Left ventricle myocardium inferior (tissue), 1 donor: Measurements from ENCODE around the gene TSSC4. TPM values are rescaled to one million over a fixed set of nuclear protein-coding genes. Genes with fewer than 3 reads are reported as not detected.

ENCODE experiments used
- DNase-seq: peaks from one replicate; pipeline ENCODE4 v3.0.0-alpha.2; 2020
- H3K27ac ChIP-seq: fragments of 200-600 bp; replicated peaks from 2 replicates; pipeline ENCODE4 v1.8.0; 2021
- H3K27me3 ChIP-seq: fragments of 200-600 bp; 2 replicates; pipeline ENCODE4 v1.8.0; 2021; ENCODE audit warnings: low read depth
- H3K36me3 ChIP-seq: fragments of 200-600 bp; 2 replicates; pipeline ENCODE4 v1.8.0; 2021
- H3K4me1 ChIP-seq: fragments of 200-600 bp; 2 replicates; pipeline ENCODE4 v1.8.0; 2021
- H3K4me3 ChIP-seq: fragments of 200-600 bp; 2 replicates; pipeline ENCODE4 v1.8.0; 2021; ENCODE audit warnings: mild to moderate bottlenecking, moderate library complexity
- H3K9me3 ChIP-seq: fragments of 200-600 bp; replicated peaks from 2 replicates; pipeline ENCODE4 v1.8.0; 2021
- CTCF ChIP-seq: fragments of 200-600 bp; IDR thresholded peaks from 2 replicates; pipeline ENCODE4 v1.8.0; 2021; ENCODE audit warnings: antibody characterized with exemption, mild to moderate bottlenecking, borderline replicate concordance
- intact Hi-C: fragments of 100-400 bp; cut with micrococcal nuclease; formaldehyde crosslinking; loops from one replicate; pipeline ENCODE4 v1.11.0; 2022
- total RNA-seq: library from RNA; stranded (reverse); fragmentation: NEBNext Ultra II Directional; extraction: Animal tissue kit (Norgen Biotek cat#: 25700); gene quantifications from one replicate; pipeline ENCODE4 v1.2.1, GENCODE V29; 2021
- donor health status: DM: no; HTN: yes; CAD: no; lungs with severe emphysema.

TSSC4 gene
- total RNA-seq, 1 donor from 2014 or later: 31.7 TPM

DNA sequence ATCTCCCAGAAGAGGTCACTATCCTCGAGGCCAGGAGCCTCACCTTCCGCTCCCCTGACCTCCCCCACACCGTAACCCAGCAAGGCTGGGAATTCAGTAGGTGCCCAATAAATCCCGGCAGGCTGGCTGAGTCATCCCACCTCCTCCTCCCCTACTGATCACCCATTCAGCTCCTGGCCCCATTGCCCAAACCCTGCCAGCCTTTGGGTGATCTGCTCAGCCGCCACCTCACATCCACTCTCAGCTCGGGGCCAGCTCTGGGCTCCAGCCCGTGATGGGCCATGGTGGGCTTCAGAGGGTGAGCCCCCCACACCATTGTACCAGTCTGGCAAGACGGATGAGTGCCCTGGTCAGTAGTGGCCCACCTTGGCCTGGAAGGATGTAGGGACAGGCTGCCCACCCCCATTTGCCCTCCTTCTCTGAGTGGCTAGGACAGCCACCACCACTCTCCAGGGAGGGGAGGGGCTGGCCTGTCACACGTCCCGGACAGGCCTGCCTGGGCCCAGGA, 35.5 kb downstream of the TSSC4 start:
- no peak for DNase-seq
- no peak for TF ChIP-seq CTCF
- Histone ChIP-seq H3K27me3 (peaks cover 18% of the 10 kb centered on the region), H3K36me3 (no peaks in the 10 kb centered on the region), H3K9me3 (peaks cover 16% of the 10 kb centered on the region), H3K27ac (no peak overlapping the region), H3K4me3 (no peak overlapping the region), H3K4me1 (no peaks in the 10 kb centered on the region)
- intact Hi-C loops: no loop called here

DNA sequence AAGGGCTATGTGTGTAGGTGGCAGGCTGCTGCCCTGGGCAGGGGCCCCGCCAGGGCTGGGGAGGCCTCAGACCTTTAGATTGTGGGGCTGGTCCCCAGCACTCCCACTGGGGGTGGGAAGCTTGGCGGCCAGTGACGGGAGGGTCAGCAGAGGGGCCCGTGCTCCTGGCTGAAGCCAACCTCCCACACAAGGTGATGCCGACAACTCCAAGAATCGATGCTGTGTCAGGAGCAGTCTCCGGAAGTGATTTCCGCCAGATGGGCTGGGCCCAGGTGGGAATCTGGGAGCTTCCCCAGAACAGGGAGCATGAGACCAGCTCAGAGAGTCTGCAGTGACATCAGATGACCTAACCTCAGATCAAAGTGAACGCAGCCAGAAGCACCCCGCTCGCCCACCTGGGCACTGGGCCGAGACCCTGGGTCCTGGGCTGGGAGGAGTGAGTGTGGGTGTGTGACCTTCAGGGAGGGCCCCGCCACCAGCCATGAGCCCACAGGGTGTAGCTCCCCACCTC, 36.0 kb downstream of the TSSC4 start:
- Histone ChIP-seq H3K27me3 (peaks cover 18% of the 10 kb centered on the region), H3K9me3 (peaks cover 16% of the 10 kb centered on the region), H3K4me3 (no peak overlapping the region), H3K27ac (no peak overlapping the region), H3K36me3 (no peaks in the 10 kb centered on the region), H3K4me1 (no peaks in the 10 kb centered on the region)
- intact Hi-C loops: no loop called here
- peak; percentile 9 for DNase-seq
- TF ChIP-seq CTCF: no peak

GRCh38 chr11:2437516-2437915, 37.0 kb downstream of the TSSC4 start:
- intact Hi-C loops: no loop called here
- DNase-seq: peak; percentile 4
- no peak for TF ChIP-seq CTCF
- Histone ChIP-seq H3K27ac (no peak overlapping the region), H3K4me1 (no peaks in the 10 kb centered on the region), H3K4me3 (no peak overlapping the region), H3K9me3 (peaks cover 16% of the 10 kb centered on the region), H3K36me3 (no peaks in the 10 kb centered on the region), H3K27me3 (peaks cover 18% of the 10 kb centered on the region)

- Histone ChIP-seq H3K9me3 (peaks cover 16% of the 10 kb centered on the region), H3K27me3 (peaks cover 32% of the 10 kb centered on the region), H3K27ac (no peak overlapping the region), H3K4me1 (peaks cover 6% of the 10 kb centered on the region), H3K36me3 (no peaks in the 10 kb centered on the region), H3K4me3 (no peak overlapping the region)
- intact Hi-C loops: no loop called here
- TF ChIP-seq CTCF: no peak
- DNase-seq: no peak
Observed at GRCh38 chr11:2439820-2440219, 39.3 kb downstream of the TSSC4 start.

DNA sequence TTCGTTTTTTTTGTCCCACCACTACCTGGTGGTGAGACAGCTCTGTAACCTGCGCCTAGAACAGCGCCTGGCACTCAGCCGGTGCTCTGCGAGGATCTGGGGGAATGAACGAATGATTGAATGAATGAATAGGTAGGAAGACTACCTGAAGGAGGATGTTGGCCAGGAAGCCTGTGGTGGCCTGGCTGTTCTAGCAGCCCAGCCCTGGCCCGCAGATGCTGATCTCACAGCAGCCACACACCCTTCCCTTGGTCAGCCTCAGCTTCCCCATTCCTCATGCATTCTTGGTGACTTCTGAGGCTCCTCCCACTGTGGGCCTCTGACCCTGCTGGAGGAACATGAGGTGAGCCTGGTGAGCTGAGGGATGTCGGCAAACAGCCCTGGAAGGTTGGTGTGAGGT, 40.1 kb downstream of the TSSC4 start:
- DNase-seq: no peak
- Histone ChIP-seq H3K36me3 (no peaks in the 10 kb centered on the region), H3K4me1 (peaks cover 10% of the 10 kb centered on the region), H3K9me3 (peaks cover 16% of the 10 kb centered on the region), H3K4me3 (no peak overlapping the region), H3K27me3 (peaks cover 32% of the 10 kb centered on the region), H3K27ac (no peak overlapping the region)
- no peak for TF ChIP-seq CTCF
- intact Hi-C loops: no loop called here
